Upper lobe of left lung (tissue), 6 donors: Measurements from ENCODE around the gene SLC12A8. TPM values are rescaled to one million over a fixed set of nuclear protein-coding genes. Genes with fewer than 3 reads are reported as not detected.

Source experiments
- ATAC-seq, 2 donors: fragments of 200-7000 bp; cut with Tn5 transposase; one replicate each; pipeline ENCODE4 v1.9.1; 2022; ENCODE audit warnings: mild to moderate bottlenecking in 2 of 2, moderate library complexity in 2 of 2; ENCODE audit not compliant: low FRiP score in 2 of 2
- DNase-seq, 2 donors: peaks; one replicate each; pipeline ENCODE4 v3.0.0-alpha.2; 2019 to 2020
- H3K27ac ChIP-seq, 4 donors: fragments of 200-600 bp; sonication (generic); one replicate each; pipeline ENCODE4 v1.5.1; 2016 to 2019
- H3K27me3 ChIP-seq, 4 donors: fragments of 200-600 bp; sonication (generic); one replicate each; pipeline ENCODE4 v1.5.1; 2017 to 2019
- H3K36me3 ChIP-seq, 4 donors: fragments of 200-600 bp; sonication (generic); one replicate each; pipeline ENCODE4 v1.5.1; 2016 to 2019
- H3K4me1 ChIP-seq, 4 donors: fragments of 200-600 bp; sonication (generic); one replicate each; pipeline ENCODE4 v1.5.1; 2018 to 2019
- H3K4me3 ChIP-seq, 4 donors: fragments of 200-600 bp; sonication (generic); one replicate each; pipeline ENCODE4 v1.5.1; 2017 to 2019; ENCODE audit warnings: mild to moderate bottlenecking in 2 of 4, moderate library complexity in 1 of 4
- H3K9me3 ChIP-seq, 4 donors: fragments of 200-600 bp; sonication (generic); one replicate each; pipeline ENCODE4 v1.5.1; 2018 to 2019
- CTCF ChIP-seq, 6 experiments: fragments of 450-650 bp in 4 of 6; fragments of 200-600 bp in 2 of 6; sonication (generic) in 2 of 6; IDR thresholded peaks; one replicate each; pipeline ENCODE4 v1.5.1; 2016 to 2019; ENCODE audit warnings: antibody characterized with exemption in 6 of 6
- EP300 ChIP-seq, 4 donors: sonication (generic); formaldehyde crosslinking; IDR thresholded peaks; one replicate each; pipeline ENCODE4 v1.5.1; 2017; ENCODE audit warnings: antibody characterized with exemption in 4 of 4, control low read depth in 2 of 4
- POLR2A ChIP-seq, 4 donors: fragments of 450-650 bp; IDR thresholded peaks; one replicate each; pipeline ENCODE4 v1.5.1; 2016 to 2017; ENCODE audit warnings: antibody characterized with exemption in 4 of 4, mild to moderate bottlenecking in 2 of 4
- POLR2AphosphoS5 ChIP-seq, 2 donors: sonication (generic); formaldehyde crosslinking; IDR thresholded peaks; one replicate each; pipeline ENCODE4 v1.5.1; 2017; ENCODE audit warnings: antibody characterized with exemption in 2 of 2
- WGBS, 2 donors: methylation state at CpG; one replicate each; pipeline ENCODE4 v1.1.5; 2017 to 2018; 5-methylcytosine and 5-hydroxymethylcytosine counted together
- total RNA-seq, 6 donors: library from RNA; depleted of rRNA in 4 of 6; stranded (reverse); fragments of >200 nt in 4 of 6; gene quantifications; one replicate each; pipeline versions ENCODE4 v1.1.0 to v1.2.1, GENCODE V29; 2016 to 2021
- donor health status: DM: no; HTN: no; CAD: no; lungs with moderate emphysema.
- donor health status: DM: no; HTN: yes; CAD: no; lungs with severe emphysema.

Gene SLC12A8
- total RNA-seq, 6 donors from 2014 or later, result 6.7 to 34.6 (median 15.0) TPM

GRCh38 chr3:125257536-125257935 lies 45.0 kb upstream of the SLC12A8 start:
- no peak for TF ChIP-seq CTCF (IDR thresholded peaks at IDR 0.05)
- no peak for TF ChIP-seq POLR2AphosphoS5 (IDR thresholded peaks at IDR 0.05)
- no peak for TF ChIP-seq POLR2A (IDR thresholded peaks at IDR 0.05)
- TF ChIP-seq EP300 (IDR thresholded peaks at IDR 0.05), result no peak
- Histone ChIP-seq H3K27ac (no peak overlapping the region), H3K4me3 (no peak overlapping the region), H3K36me3 (no peaks in the 10 kb centered on the region), H3K27me3 (no peaks in the 10 kb centered on the region), H3K9me3 (no peaks in the 10 kb centered on the region), H3K4me1 (no peaks in the 10 kb centered on the region)
- ATAC-seq (peak in 1 of 2 donors; percentile 38), DNase-seq (no peak)
- WGBS, 2 donors, result 72 to 87% methylated on average over 4 of the region's 4 CpGs

- H3K4me1 ChIP-seq, result no peaks in the 10 kb centered on the region
- H3K4me3 ChIP-seq, result no peak overlapping the region
- H3K9me3 ChIP-seq, result no peaks in the 10 kb centered on the region
- H3K27me3 ChIP-seq, result no peaks in the 10 kb centered on the region
- DNase-seq, result no peak
- TF ChIP-seq POLR2AphosphoS5 (IDR thresholded peaks at IDR 0.05), result no peak
- TF ChIP-seq EP300 (IDR thresholded peaks at IDR 0.05), result no peak
- TF ChIP-seq POLR2A (IDR thresholded peaks at IDR 0.05), result no peak
- TF ChIP-seq CTCF (IDR thresholded peaks at IDR 0.05), result no peak
- ATAC-seq, result no peak
- no peak overlapping the region for H3K27ac ChIP-seq
- H3K36me3 ChIP-seq, result no peaks in the 10 kb centered on the region
Measured at GRCh38 chr3:125256675-125257074, 44.1 kb upstream of the SLC12A8 start.

GRCh38 chr3:125250973-125251372 lies 38.4 kb upstream of the SLC12A8 start:
- no peak for DNase-seq
- Histone ChIP-seq H3K4me1 (no peaks in the 10 kb centered on the region), H3K4me3 (no peak overlapping the region), H3K27ac (no peak overlapping the region), H3K27me3 (no peaks in the 10 kb centered on the region), H3K9me3 (no peaks in the 10 kb centered on the region), H3K36me3 (no peaks in the 10 kb centered on the region)
- TF ChIP-seq EP300 (IDR thresholded peaks at IDR 0.05) (peak in 1 of 4 donors; percentile 77), POLR2A (IDR thresholded peaks at IDR 0.05) (no peak)
- ATAC-seq, result no peak
- WGBS, 2 donors, result 71 to 85% methylated on average over 2 of the region's 2 CpGs

GRCh38 chr3:125246237-125246636 lies 33.7 kb upstream of the SLC12A8 start:
- Histone ChIP-seq H3K27ac (no peak overlapping the region), H3K4me3 (no peak overlapping the region), H3K27me3 (no peaks in the 10 kb centered on the region), H3K9me3 (no peaks in the 10 kb centered on the region), H3K4me1 (no peaks in the 10 kb centered on the region), H3K36me3 (no peaks in the 10 kb centered on the region)
- ATAC-seq, result no peak
- DNase-seq, result no peak
- TF ChIP-seq EP300 (IDR thresholded peaks at IDR 0.05) (no peak), CTCF (IDR thresholded peaks at IDR 0.05) (no peak), POLR2A (IDR thresholded peaks at IDR 0.05) (no peak), POLR2AphosphoS5 (IDR thresholded peaks at IDR 0.05) (no peak)
- WGBS, 2 donors, result 97 to 100% methylated on average over 1 of the region's 1 CpG

- no peak for DNase-seq
- no peak overlapping the region for H3K4me3 ChIP-seq
- no peaks in the 10 kb centered on the region for H3K27me3 ChIP-seq
- no peak overlapping the region for H3K27ac ChIP-seq
- no peaks in the 10 kb centered on the region for H3K36me3 ChIP-seq
- no peaks in the 10 kb centered on the region for H3K9me3 ChIP-seq
- H3K4me1 ChIP-seq, result peaks cover 0 to 6% (median 3%) of the 10 kb centered on the region in 4 donors
- ATAC-seq, result no peak
- TF ChIP-seq EP300 (IDR thresholded peaks at IDR 0.05), result no peak
- no peak for TF ChIP-seq CTCF (IDR thresholded peaks at IDR 0.05)
- no peak for TF ChIP-seq POLR2AphosphoS5 (IDR thresholded peaks at IDR 0.05)
- TF ChIP-seq POLR2A (IDR thresholded peaks at IDR 0.05), result no peak
Measured at GRCh38 chr3:125245521-125245920, 33.0 kb upstream of the SLC12A8 start.
